MM.1S (cell line): Measurements from ENCODE around the gene GNAT1.
A peak's percentile ranks its signal among the peaks of the same experiment; 100 is the strongest.

Source experiments
- CTCF ChIP-seq: fragments of 300-600 bp; sonication (generic); IDR thresholded peaks from 2 replicates; pipeline ENCODE4 v1.5.1; 2016; ENCODE audit warnings: antibody characterized with exemption, low read length, mixed read lengths
- EZH2phosphoT487 ChIP-seq: fragments of 300-600 bp; sonication (generic); IDR thresholded peaks from 2 replicates; pipeline ENCODE4 v1.6.1; 2018; ENCODE audit warnings: antibody characterized with exemption, low read length

GRCh38 chr3:50194128-50194902, 2.9 kb downstream of the GNAT1 start:
- TF ChIP-seq CTCF (peak; percentile 64), EZH2phosphoT487 (no peak)
